ENCODE results near the gene MGA.

MGA gene

GRCh38 chr15:41660235-41661077, at the start of gene MGA:
Gene MGA (plus strand): TSS chr15:41660405.
- DNase-seq = peak; percentile 85

- DNase-seq = no peak
Observed at GRCh38 chr15:41620536-41621199, 39.5 kb upstream of the MGA start.

GRCh38 chr15:41621200-41622193, 38.7 kb upstream of the MGA start:
- peak; percentile 67 for DNase-seq

GRCh38 chr15:41622901-41623300, 37.3 kb upstream of the MGA start:
- no peak for DNase-seq

GRCh38 chr15:41627203-41627602, 33.0 kb upstream of the MGA start:
- DNase-seq = no peak

- DNase-seq = no peak
Observed at GRCh38 chr15:41629463-41629862, 30.7 kb upstream of the MGA start.

- no peak for DNase-seq
Observed at GRCh38 chr15:41629883-41630282, 30.3 kb upstream of the MGA start.

GRCh38 chr15:41630616-41631217, 29.5 kb upstream of the MGA start:
- DNase-seq = no peak

- no peak for DNase-seq
Observed at GRCh38 chr15:41631880-41632470, 28.2 kb upstream of the MGA start.

GRCh38 chr15:41633609-41634008, 26.6 kb upstream of the MGA start:
- no peak for DNase-seq

GRCh38 chr15:41634072-41634626, 26.1 kb upstream of the MGA start:
- no peak for DNase-seq

GRCh38 chr15:41637086-41637485, 23.1 kb upstream of the MGA start:
- no peak for DNase-seq

GRCh38 chr15:41640985-41641384, 19.2 kb upstream of the MGA start:
- no peak for DNase-seq

- no peak for DNase-seq
Observed at GRCh38 chr15:41647262-41647661, 12.9 kb upstream of the MGA start.

- no peak for DNase-seq
Observed at GRCh38 chr15:41648097-41648496, 12.1 kb upstream of the MGA start.

GRCh38 chr15:41648770-41649169, 11.4 kb upstream of the MGA start:
- DNase-seq = no peak

- DNase-seq = no peak
Observed at GRCh38 chr15:41650806-41651205, 9.4 kb upstream of the MGA start.

GRCh38 chr15:41651373-41651772, 8.8 kb upstream of the MGA start:
- DNase-seq = no peak

- DNase-seq = no peak
Observed at GRCh38 chr15:41653760-41654159, 6.4 kb upstream of the MGA start.

- no peak for DNase-seq
Observed at GRCh38 chr15:41655716-41656115, 4.5 kb upstream of the MGA start.

- DNase-seq = no peak
Observed at GRCh38 chr15:41656188-41656587, 4.0 kb upstream of the MGA start.

GRCh38 chr15:41658689-41659088, 1.5 kb upstream of the MGA start:
- DNase-seq = no peak
